Activated naive CD4-positive, alpha-beta T cell treated with anti-CD3 and anti-CD28 coated beads for 36 hours (primary cell): ENCODE measurements around the gene PRG2. TPM values are rescaled to one million over a fixed set of nuclear protein-coding genes. Genes with fewer than 3 reads are reported as not detected.

Experiments used
- CTCF ChIA-PET: fragments of 350-600 bp; sonication (Branson Sonifier 250); formaldehyde crosslinking; loops from one replicate; lab custom pipeline; 2021; ENCODE audit warnings: antibody characterized with exemption; lab: Charles Lee
- DNase-seq: peaks from one replicate; pipeline ENCODE4 v3.0.0-alpha.2; 2020
- H3K27ac Mint-ChIP-seq: one replicate; pipeline ENCODE4 v1.8.0; 2021; ENCODE audit warnings: mild to moderate bottlenecking, mixed read lengths
- H3K27me3 Mint-ChIP-seq: one replicate; pipeline ENCODE4 v1.8.0; 2021; ENCODE audit warnings: low read depth, mixed read lengths
- H3K36me3 Mint-ChIP-seq: one replicate; pipeline ENCODE4 v1.8.0; 2021; ENCODE audit warnings: low read depth, mixed read lengths
- H3K4me1 Mint-ChIP-seq: one replicate; pipeline ENCODE4 v1.8.0; 2021; ENCODE audit warnings: low read depth, mixed read lengths
- H3K4me3 Mint-ChIP-seq: one replicate; pipeline ENCODE4 v1.8.0; 2021; ENCODE audit warnings: mild to moderate bottlenecking, moderate library complexity, mixed read lengths
- H3K9me3 Mint-ChIP-seq: one replicate; pipeline ENCODE4 v1.8.0; 2021; ENCODE audit warnings: mixed read lengths
- intact Hi-C: fragments of 100-400 bp; cut with micrococcal nuclease; formaldehyde crosslinking; loops from one replicate; pipeline ENCODE4 v1.15.1; 2023
- total RNA-seq, 2 experiments: library from RNA; stranded (reverse); gene quantifications; one replicate each; pipeline ENCODE4 v1.2.3, GENCODE V29; 2021

Gene PRG2
- total RNA-seq, 2 experiments from 2014 or later, result 1.0 TPM

GRCh38 chr11:57426929-57427726 is 36.7 kb upstream of the PRG2 start, which contains the start of gene SLC43A3:
Gene SLC43A3 (minus strand): TSS chr11:57427121. CDS start chr11:57426172, 949 bp downstream.
- intact Hi-C loops, result loop anchor here (5.0 kb wide), 1 partner anchor 1725 kb away; no protein-coding TSS in a partner anchor
- H3K36me3 Mint-ChIP-seq, result peaks cover 45% of the 10 kb centered on the region
- DNase-seq, result peak; percentile 84
- H3K4me3 Mint-ChIP-seq, result peak within 1 kb of the TSS; percentile 95
- H3K9me3 Mint-ChIP-seq, result no peaks in the 10 kb centered on the region
- peak within 1 kb of the TSS; percentile 96 for H3K27ac Mint-ChIP-seq
- CTCF ChIA-PET, result interaction anchor here (0.6 to 3.0 kb wide), 7 partner anchors 20 to 99 kb away, joined by 3 to 27 read pairs (median 4); no protein-coding TSS in a partner anchor
- H3K27me3 Mint-ChIP-seq, result no peaks in the 10 kb centered on the region
- H3K4me1 Mint-ChIP-seq, result peaks cover 33% of the 10 kb centered on the region

GRCh38 chr11:57426439-57426928 is 36.0 kb upstream of the PRG2 start:
- DNase-seq, result peak; percentile 42
- Mint-ChIP-seq H3K4me3 (peak overlapping the region; percentile 95), H3K36me3 (peaks cover 52% of the 10 kb centered on the region), H3K27ac (peak overlapping the region; percentile 96), H3K4me1 (peaks cover 40% of the 10 kb centered on the region), H3K27me3 (no peaks in the 10 kb centered on the region), H3K9me3 (no peaks in the 10 kb centered on the region)
- intact Hi-C loops, result loop anchor here (5.0 kb wide), 1 partner anchor 1726 kb away; no protein-coding TSS in a partner anchor
- CTCF ChIA-PET, result interaction anchor here (1.0 to 3.0 kb wide), 4 partner anchors 20 to 100 kb away, joined by 3 to 27 read pairs (median 3); no protein-coding TSS in a partner anchor

- no peaks in the 10 kb centered on the region for H3K9me3 Mint-ChIP-seq
- intact Hi-C loops, result loop anchor here (1.0 to 5.0 kb wide), 9 partner anchors 20 to 1726 kb away; partner anchors contain the start of genes MED19, SSRP1 and TMX2
- DNase-seq, result no peak
- H3K27ac Mint-ChIP-seq, result peak overlapping the region; percentile 96
- peaks cover 58% of the 10 kb centered on the region for H3K36me3 Mint-ChIP-seq
- H3K27me3 Mint-ChIP-seq, result no peaks in the 10 kb centered on the region
- CTCF ChIA-PET, result interaction anchor here (1.0 to 3.0 kb wide), 5 partner anchors 19 to 375 kb away, joined by 3 to 27 read pairs (median 3); no protein-coding TSS in a partner anchor
- peak overlapping the region; percentile 95 for H3K4me3 Mint-ChIP-seq
- H3K4me1 Mint-ChIP-seq, result peaks cover 46% of the 10 kb centered on the region
These were observed 35.4 kb upstream of the PRG2 start for GRCh38 chr11:57425565-57426438.

GRCh38 chr11:57424792-57425564 is 34.5 kb upstream of the PRG2 start:
- intact Hi-C loops, result loop anchor here (1.0 to 5.0 kb wide), 14 partner anchors 19 to 1727 kb away; partner anchors contain the start of genes CLP1, MED19, SSRP1 and TIMM10
- CTCF ChIA-PET, result interaction anchor here (1.0 to 1.6 kb wide), 4 partner anchors 9 to 376 kb away, joined by 3 to 4 read pairs (median 3); no protein-coding TSS in a partner anchor
- H3K4me1 Mint-ChIP-seq, result peaks cover 55% of the 10 kb centered on the region
- DNase-seq, result peak; percentile 96
- peaks cover 67% of the 10 kb centered on the region for H3K36me3 Mint-ChIP-seq
- H3K27me3 Mint-ChIP-seq, result no peaks in the 10 kb centered on the region
- peak overlapping the region; percentile 95 for H3K4me3 Mint-ChIP-seq
- peak overlapping the region; percentile 96 for H3K27ac Mint-ChIP-seq
- H3K9me3 Mint-ChIP-seq, result no peaks in the 10 kb centered on the region

- Mint-ChIP-seq H3K4me1 (peaks cover 60% of the 10 kb centered on the region), H3K27me3 (no peaks in the 10 kb centered on the region), H3K4me3 (peak overlapping the region; percentile 95), H3K36me3 (peaks cover 72% of the 10 kb centered on the region), H3K27ac (peak overlapping the region; percentile 96), H3K9me3 (no peaks in the 10 kb centered on the region)
- intact Hi-C loops, result loop anchor here (1.0 to 2.0 kb wide), 7 partner anchors 56 to 1101 kb away; partner anchors contain the start of genes CLP1 and TIMM10
- no peak for DNase-seq
- CTCF ChIA-PET, result interaction anchor here (1.0 to 1.6 kb wide), 3 partner anchors 8 to 34 kb away, joined by 3 to 4 read pairs (median 3); no protein-coding TSS in a partner anchor
These were observed 33.8 kb upstream of the PRG2 start for GRCh38 chr11:57424137-57424791.

GRCh38 chr11:57422669-57423068 is 32.2 kb upstream of the PRG2 start:
- CTCF ChIA-PET, result no interaction called here
- H3K9me3 Mint-ChIP-seq, result no peaks in the 10 kb centered on the region
- peaks cover 66% of the 10 kb centered on the region for H3K4me1 Mint-ChIP-seq
- H3K27ac Mint-ChIP-seq, result peak overlapping the region; percentile 59
- H3K4me3 Mint-ChIP-seq, result peak overlapping the region; percentile 95
- DNase-seq, result no peak
- intact Hi-C loops, result no loop called here
- no peaks in the 10 kb centered on the region for H3K27me3 Mint-ChIP-seq
- peaks cover 85% of the 10 kb centered on the region for H3K36me3 Mint-ChIP-seq

GRCh38 chr11:57421805-57422204 is 31.4 kb upstream of the PRG2 start:
- intact Hi-C loops, result no loop called here
- H3K27me3 Mint-ChIP-seq, result no peaks in the 10 kb centered on the region
- no peaks in the 10 kb centered on the region for H3K9me3 Mint-ChIP-seq
- no peak for DNase-seq
- H3K27ac Mint-ChIP-seq, result peak overlapping the region; percentile 18
- peaks cover 94% of the 10 kb centered on the region for H3K36me3 Mint-ChIP-seq
- CTCF ChIA-PET, result no interaction called here
- H3K4me3 Mint-ChIP-seq, result no peak overlapping the region
- H3K4me1 Mint-ChIP-seq, result peaks cover 68% of the 10 kb centered on the region

GRCh38 chr11:57421066-57421465 is 30.6 kb upstream of the PRG2 start:
- Mint-ChIP-seq H3K4me3 (no peak overlapping the region), H3K36me3 (peaks cover 95% of the 10 kb centered on the region), H3K4me1 (peaks cover 75% of the 10 kb centered on the region), H3K27ac (no peak overlapping the region), H3K27me3 (no peaks in the 10 kb centered on the region), H3K9me3 (no peaks in the 10 kb centered on the region)
- no peak for DNase-seq
- CTCF ChIA-PET, result no interaction called here
- intact Hi-C loops, result no loop called here

GRCh38 chr11:57419146-57419545 is 28.7 kb upstream of the PRG2 start:
- Mint-ChIP-seq H3K27me3 (no peaks in the 10 kb centered on the region), H3K4me1 (peaks cover 83% of the 10 kb centered on the region), H3K9me3 (no peaks in the 10 kb centered on the region), H3K36me3 (peaks cover 92% of the 10 kb centered on the region), H3K4me3 (no peak overlapping the region), H3K27ac (peak overlapping the region; percentile 36)
- no peak for DNase-seq
- intact Hi-C loops, result no loop called here
- CTCF ChIA-PET, result interaction anchor here (0.6 to 2.4 kb wide), 4 partner anchors 19 to 317 kb away, joined by 3 to 11 read pairs (median 5); no protein-coding TSS in a partner anchor

GRCh38 chr11:57418131-57418530 is 27.7 kb upstream of the PRG2 start:
- Mint-ChIP-seq H3K36me3 (peaks cover 92% of the 10 kb centered on the region), H3K9me3 (no peaks in the 10 kb centered on the region), H3K27ac (no peak overlapping the region), H3K4me1 (peaks cover 84% of the 10 kb centered on the region), H3K27me3 (no peaks in the 10 kb centered on the region), H3K4me3 (no peak overlapping the region)
- DNase-seq, result no peak
- CTCF ChIA-PET, result interaction anchor here (0.6 to 2.4 kb wide), 5 partner anchors 11 to 109 kb away, joined by 3 to 11 read pairs (median 5); no protein-coding TSS in a partner anchor
- intact Hi-C loops, result no loop called here
